Activated B cell treated with CpG ODN at 0.5 μM for 24 hours (primary cell): ENCODE data around the gene RNF225. TPM values are rescaled to one million over a fixed set of nuclear protein-coding genes. Genes with fewer than 3 reads are reported as not detected.

ENCODE experiments used
- ATAC-seq: fragments of 200-7000 bp; cut with Tn5 transposase; one replicate; pipeline ENCODE4 v1.10.0; 2021; ENCODE audit warnings: low read depth, mild to moderate bottlenecking, moderate library complexity
- CTCF ChIA-PET: fragments of 350-600 bp; sonication (Branson Sonifier 250); formaldehyde crosslinking; loops from one replicate; lab custom pipeline; 2021; ENCODE audit warnings: antibody characterized with exemption; lab: Charles Lee
- POLR2A ChIA-PET: fragments of 350-600 bp; sonication (Branson Sonifier 250); formaldehyde crosslinking; loops from one replicate; lab custom pipeline; 2021; ENCODE audit warnings: antibody characterized with exemption; lab: Charles Lee
- DNase-seq: peaks from one replicate; pipeline ENCODE4 v3.0.0; 2022
- H3K27ac Mint-ChIP-seq: one replicate; pipeline ENCODE4 v1.8.0; 2020; ENCODE audit warnings: mixed read lengths
- H3K27me3 Mint-ChIP-seq: one replicate; pipeline ENCODE4 v1.8.0; 2021; ENCODE audit warnings: mixed read lengths
- H3K36me3 Mint-ChIP-seq: one replicate; pipeline ENCODE4 v1.8.0; 2021; ENCODE audit warnings: low read depth, mixed read lengths
- H3K4me1 Mint-ChIP-seq: one replicate; pipeline ENCODE4 v1.8.0; 2021; ENCODE audit warnings: mixed read lengths
- H3K4me3 Mint-ChIP-seq: one replicate; pipeline ENCODE4 v1.8.0; 2020; ENCODE audit warnings: mild to moderate bottlenecking, mixed read lengths
- H3K9me3 Mint-ChIP-seq: one replicate; pipeline ENCODE4 v1.8.0; 2020; ENCODE audit warnings: mixed read lengths
- CTCF ChIP-seq: fragments of 200-600 bp; IDR thresholded peaks from one replicate; pipeline ENCODE4 v1.8.0; 2022; ENCODE audit warnings: antibody characterized with exemption, mild to moderate bottlenecking
- intact Hi-C: fragments of 100-400 bp; cut with micrococcal nuclease; formaldehyde crosslinking; loops from one replicate; pipeline ENCODE4 v1.15.1; 2024
- total RNA-seq: library from RNA; stranded (reverse); gene quantifications from 2 replicates; pipeline ENCODE4 v1.2.3, GENCODE V29; 2022

RNF225 gene
- total RNA-seq, 1 donor from 2014 or later: not detected

GRCh38 chr19:58416604-58417003 lies 21.1 kb downstream of the RNF225 start:
- ATAC-seq: no peak
- Mint-ChIP-seq H3K9me3 (no peaks in the 10 kb centered on the region), H3K4me1 (no peaks in the 10 kb centered on the region), H3K27me3 (no peaks in the 10 kb centered on the region), H3K4me3 (no peak overlapping the region), H3K36me3 (peaks cover 38% of the 10 kb centered on the region), H3K27ac (no peak overlapping the region)
- ChIA-PET CTCF (no interaction called here), POLR2A (interaction anchor here (0.6 to 1.2 kb wide), 2 partner anchors 24 to 35 kb away, joined by 3 to 6 read pairs; partner anchors contain the start of genes ZNF132 and ZNF324B)
- no peak for DNase-seq
- TF ChIP-seq CTCF: no peak
- intact Hi-C loops: no loop called here

DNA sequence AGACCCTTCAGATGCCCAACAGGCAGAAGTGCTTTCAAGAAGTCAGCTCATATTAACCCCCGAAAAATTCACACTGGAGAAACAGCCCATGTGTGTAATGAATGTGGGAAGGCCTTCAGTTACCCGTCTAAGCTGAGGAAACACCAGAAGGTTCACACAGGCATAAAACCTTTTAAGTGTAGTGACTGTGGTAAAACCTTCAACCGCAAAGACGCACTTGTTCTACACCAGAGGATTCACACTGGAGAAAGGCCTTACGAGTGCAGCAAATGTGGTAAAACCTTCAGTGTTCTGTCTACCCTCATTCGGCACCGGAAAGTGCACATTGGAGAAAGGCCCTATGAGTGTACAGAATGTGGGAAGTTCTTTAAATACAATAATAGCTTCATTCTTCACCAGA lies 21.6 kb downstream of the RNF225 start:
- DNase-seq: no peak
- Mint-ChIP-seq H3K36me3 (peaks cover 38% of the 10 kb centered on the region), H3K9me3 (no peaks in the 10 kb centered on the region), H3K27me3 (no peaks in the 10 kb centered on the region), H3K4me3 (no peak overlapping the region), H3K4me1 (no peaks in the 10 kb centered on the region), H3K27ac (no peak overlapping the region)
- ChIA-PET CTCF (no interaction called here), POLR2A (interaction anchor here (0.6 to 1.2 kb wide), 3 partner anchors 23 to 55 kb away, joined by 3 to 6 read pairs (median 3); partner anchors contain the start of genes ZNF132 and ZNF324B)
- ATAC-seq: no peak
- intact Hi-C loops: no loop called here
- no peak for TF ChIP-seq CTCF

DNA sequence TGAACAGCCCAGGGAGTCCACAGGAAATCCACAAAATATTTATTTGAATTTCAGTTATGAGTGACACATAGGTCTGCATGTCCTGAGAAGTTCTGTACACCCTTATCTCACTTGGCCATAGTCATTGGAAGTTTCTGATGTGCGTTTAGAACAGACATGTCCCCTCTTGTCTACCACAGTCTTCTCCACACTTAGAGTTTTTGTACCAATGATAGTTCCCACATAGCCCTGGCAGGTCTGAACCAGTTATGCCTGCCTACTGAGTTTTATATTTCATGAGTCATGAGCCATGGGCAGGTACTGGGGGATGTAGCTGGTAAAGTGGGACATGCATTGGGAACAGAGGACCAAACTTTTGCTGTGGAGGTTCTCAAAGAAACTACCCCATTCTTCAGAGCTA lies 33.2 kb downstream of the RNF225 start:
- peaks cover 36% of the 10 kb centered on the region for H3K9me3 Mint-ChIP-seq
- no peak overlapping the region for H3K4me3 Mint-ChIP-seq
- ChIA-PET POLR2A (no interaction called here), CTCF (no interaction called here)
- H3K27ac Mint-ChIP-seq: no peak overlapping the region
- H3K27me3 Mint-ChIP-seq: no peaks in the 10 kb centered on the region
- no peak for TF ChIP-seq CTCF
- DNase-seq (no peak), ATAC-seq (no peak)
- intact Hi-C loops: no loop called here
- H3K36me3 Mint-ChIP-seq: peaks cover 29% of the 10 kb centered on the region
- H3K4me1 Mint-ChIP-seq: no peaks in the 10 kb centered on the region

- DNase-seq (no peak), ATAC-seq (no peak)
- Mint-ChIP-seq H3K4me1 (no peaks in the 10 kb centered on the region), H3K27me3 (no peaks in the 10 kb centered on the region), H3K4me3 (no peak overlapping the region), H3K36me3 (peaks cover 40% of the 10 kb centered on the region), H3K9me3 (peaks cover 41% of the 10 kb centered on the region), H3K27ac (no peak overlapping the region)
- no peak for TF ChIP-seq CTCF
- intact Hi-C loops: no loop called here
- ChIA-PET CTCF (no interaction called here), POLR2A (no interaction called here)
Observed at GRCh38 chr19:58429745-58430144, 34.3 kb downstream of the RNF225 start.

GRCh38 chr19:58434217-58434616 lies 38.8 kb downstream of the RNF225 start:
- ChIA-PET CTCF (no interaction called here), POLR2A (no interaction called here)
- peaks cover 80% of the 10 kb centered on the region for H3K36me3 Mint-ChIP-seq
- no peak for ATAC-seq
- H3K27me3 Mint-ChIP-seq: no peaks in the 10 kb centered on the region
- no peak overlapping the region for H3K4me3 Mint-ChIP-seq
- H3K4me1 Mint-ChIP-seq: peaks cover 7% of the 10 kb centered on the region
- H3K9me3 Mint-ChIP-seq: peaks cover 53% of the 10 kb centered on the region
- intact Hi-C loops: no loop called here
- TF ChIP-seq CTCF: no peak
- H3K27ac Mint-ChIP-seq: no peak overlapping the region
- no peak for DNase-seq
